CD4-positive, alpha-beta memory T cell (primary cell): ENCODE measurements around the gene FGD4. TPM values are rescaled to one million over a fixed set of nuclear protein-coding genes. Genes with fewer than 3 reads are reported as not detected.
A peak's percentile ranks its signal among the peaks of the same experiment; 100 is the strongest.

ENCODE experiments used
- CTCF ChIA-PET: fragments of 350-600 bp; sonication (Branson Sonifier 250); formaldehyde crosslinking; loops from one replicate; lab custom pipeline; 2021; ENCODE audit warnings: inconsistent platforms; ENCODE audit not compliant: partially characterized antibody; lab: Charles Lee
- POLR2A ChIA-PET: fragments of 350-600 bp; sonication (Branson Sonifier 250); formaldehyde crosslinking; loops from one replicate; lab custom pipeline; 2021; ENCODE audit not compliant: partially characterized antibody; lab: Charles Lee
- DNase-seq, 5 donors: peaks; one replicate each; pipeline versions ENCODE4 v3.0.0 to v3.0.0-alpha.2; 2020 to 2022; ENCODE audit warnings: mixed read lengths in 1 of 5
- H3K27ac ChIP-seq: one replicate; pipeline ENCODE4 v1.7.0; 2013; ENCODE audit warnings: low read depth, low read length
- H3K27me3 ChIP-seq: 2 replicates; pipeline ENCODE4 v1.7.0; 2013; ENCODE audit warnings: mild to moderate bottlenecking, low read length, moderate library complexity; ENCODE audit not compliant: insufficient read depth
- H3K36me3 ChIP-seq: 2 replicates; pipeline ENCODE4 v1.7.0; 2013; ENCODE audit warnings: mild to moderate bottlenecking, low read length, moderate library complexity; ENCODE audit not compliant: insufficient read depth
- H3K4me1 ChIP-seq: 2 replicates; pipeline ENCODE4 v1.7.0; 2013; ENCODE audit warnings: mild to moderate bottlenecking, low read length, moderate library complexity; ENCODE audit not compliant: insufficient read depth
- H3K4me3 ChIP-seq, 2 donors: one replicate each; pipeline ENCODE4 v1.7.0; 2013; ENCODE audit warnings: low read length in 2 of 2, mild to moderate bottlenecking in 1 of 2
- H3K9me3 ChIP-seq, 2 donors: one replicate each; pipeline ENCODE4 v1.7.0; 2013; ENCODE audit warnings: low read length in 2 of 2, control low read depth in 1 of 2; ENCODE audit not compliant: control insufficient read depth in 1 of 2
- H3K27ac Mint-ChIP-seq, 7 donors: one replicate each; pipeline ENCODE4 v1.8.0; 2020 to 2021; ENCODE audit warnings: mixed read lengths in 7 of 7, mild to moderate bottlenecking in 6 of 7, inconsistent platforms in 3 of 7, moderate library complexity in 3 of 7
- H3K27me3 Mint-ChIP-seq, 2 donors: one replicate each; pipeline ENCODE4 v1.8.0; 2020 to 2021; ENCODE audit warnings: mixed read lengths in 2 of 2
- H3K36me3 Mint-ChIP-seq, 2 donors: one replicate each; pipeline ENCODE4 v1.8.0; 2020 to 2021; ENCODE audit warnings: mixed read lengths in 2 of 2, inconsistent platforms in 1 of 2, mild to moderate bottlenecking in 1 of 2
- H3K4me1 Mint-ChIP-seq, 4 donors: one replicate each; pipeline ENCODE4 v1.8.0; 2020 to 2021; ENCODE audit warnings: mixed read lengths in 4 of 4, mild to moderate bottlenecking in 1 of 4
- H3K4me3 Mint-ChIP-seq, 8 donors: one replicate each; pipeline ENCODE4 v1.8.0; 2020 to 2021; ENCODE audit warnings: mixed read lengths in 8 of 8, mild to moderate bottlenecking in 7 of 8, moderate library complexity in 6 of 8, inconsistent platforms in 3 of 8
- H3K9me3 Mint-ChIP-seq, 8 donors: one replicate each; pipeline ENCODE4 v1.8.0; 2020 to 2021; ENCODE audit warnings: mixed read lengths in 8 of 8, mild to moderate bottlenecking in 5 of 8, inconsistent platforms in 3 of 8, moderate library complexity in 1 of 8
- intact Hi-C: fragments of 100-400 bp; cut with micrococcal nuclease; formaldehyde crosslinking; loops from one replicate; pipeline ENCODE4 v1.15.1; 2023
- polyA plus RNA-seq, 2 donors: library from polyadenylated mRNA; unstranded; fragments of 300-500 nt; fragmentation: Illumina TruSeq; gene quantifications; one replicate each; pipeline ENCODE4 v1.2.3, GENCODE V29; 2021
- total RNA-seq, 2 experiments: library from RNA; stranded (reverse); gene quantifications; one replicate each; pipeline ENCODE4 v1.2.3, GENCODE V29; 2021

The FGD4 gene
- total and polyA plus RNA-seq, 4 experiments from 2014 or later, result 0.23 to 0.47 (median 0.34) TPM; not detected in 1

GRCh38 chr12:32533971-32534590 lies 134.7 kb downstream of the FGD4 start:
- DNase-seq, result no peak
- intact Hi-C loops, result no loop called here
- no peak overlapping the region for H3K27ac Mint-ChIP-seq
- Histone ChIP-seq H3K27me3 (no peaks in the 10 kb centered on the region), H3K27ac (no peak overlapping the region), H3K4me1 (no peaks in the 10 kb centered on the region), H3K36me3 (no peaks in the 10 kb centered on the region), H3K9me3 (no peaks in the 10 kb centered on the region), H3K4me3 (no peak overlapping the region)
- H3K9me3 Mint-ChIP-seq, result peaks cover 0 to 2% (median 0%) of the 10 kb centered on the region in 8 donors
- peak overlapping the region in 3 of 8 donors; percentile 1 to 44 (median 34) for H3K4me3 Mint-ChIP-seq
- CTCF ChIA-PET, result no interaction called here
- peaks cover 0 to 18% of the 10 kb centered on the region in 2 donors for H3K27me3 Mint-ChIP-seq
- POLR2A ChIA-PET, result no interaction called here
- H3K36me3 Mint-ChIP-seq, result no peaks in the 10 kb centered on the region
- peaks cover 4 to 8% (median 6%) of the 10 kb centered on the region in 4 donors for H3K4me1 Mint-ChIP-seq

DNA sequence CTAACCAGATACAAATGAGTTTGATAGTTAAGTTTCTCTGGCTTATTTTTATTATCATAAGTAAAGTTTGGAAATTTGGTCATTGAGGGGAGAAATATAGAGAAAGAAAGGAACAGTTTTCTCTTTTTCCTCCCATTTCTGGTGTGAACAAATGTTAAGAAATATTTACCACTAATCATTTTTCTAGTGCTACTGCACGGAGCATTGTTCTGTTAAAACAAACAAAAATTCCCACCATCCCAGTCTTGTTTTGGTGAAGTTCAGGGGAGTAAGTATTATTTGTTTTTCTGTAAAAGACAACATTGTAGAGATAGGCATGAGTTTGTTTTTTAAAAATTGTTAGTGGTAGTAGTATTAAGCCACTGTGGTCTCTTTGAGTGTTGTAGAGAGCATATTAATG lies 135.3 kb downstream of the FGD4 start:
- H3K36me3 Mint-ChIP-seq, result no peaks in the 10 kb centered on the region
- no peak overlapping the region for H3K4me3 Mint-ChIP-seq
- CTCF ChIA-PET, result no interaction called here
- no peak overlapping the region for H3K27ac ChIP-seq
- POLR2A ChIA-PET, result no interaction called here
- H3K4me3 ChIP-seq, result no peak overlapping the region
- H3K4me1 Mint-ChIP-seq, result peaks cover 4 to 8% (median 6%) of the 10 kb centered on the region in 4 donors
- no peaks in the 10 kb centered on the region for H3K4me1 ChIP-seq
- no peaks in the 10 kb centered on the region for H3K27me3 ChIP-seq
- no peaks in the 10 kb centered on the region for H3K9me3 Mint-ChIP-seq
- intact Hi-C loops, result no loop called here
- peak overlapping the region in 1 of 7 donors; percentile 17 for H3K27ac Mint-ChIP-seq
- H3K9me3 ChIP-seq, result no peaks in the 10 kb centered on the region
- no peak for DNase-seq
- no peaks in the 10 kb centered on the region for H3K36me3 ChIP-seq
- H3K27me3 Mint-ChIP-seq, result peaks cover 0 to 18% of the 10 kb centered on the region in 2 donors

- Mint-ChIP-seq H3K27me3 (peaks cover 2 to 22% of the 10 kb centered on the region in 2 donors), H3K36me3 (no peaks in the 10 kb centered on the region), H3K9me3 (no peaks in the 10 kb centered on the region), H3K4me1 (peaks cover 4 to 8% (median 6%) of the 10 kb centered on the region in 4 donors), H3K27ac (no peak overlapping the region), H3K4me3 (no peak overlapping the region)
- Histone ChIP-seq H3K4me1 (no peaks in the 10 kb centered on the region), H3K27me3 (no peaks in the 10 kb centered on the region), H3K4me3 (no peak overlapping the region), H3K9me3 (no peaks in the 10 kb centered on the region), H3K36me3 (no peaks in the 10 kb centered on the region), H3K27ac (no peak overlapping the region)
- no peak for DNase-seq
- CTCF ChIA-PET, result no interaction called here
- POLR2A ChIA-PET, result no interaction called here
- intact Hi-C loops, result no loop called here
These were observed 136.1 kb downstream of the FGD4 start for GRCh38 chr12:32535288-32535999.

DNA sequence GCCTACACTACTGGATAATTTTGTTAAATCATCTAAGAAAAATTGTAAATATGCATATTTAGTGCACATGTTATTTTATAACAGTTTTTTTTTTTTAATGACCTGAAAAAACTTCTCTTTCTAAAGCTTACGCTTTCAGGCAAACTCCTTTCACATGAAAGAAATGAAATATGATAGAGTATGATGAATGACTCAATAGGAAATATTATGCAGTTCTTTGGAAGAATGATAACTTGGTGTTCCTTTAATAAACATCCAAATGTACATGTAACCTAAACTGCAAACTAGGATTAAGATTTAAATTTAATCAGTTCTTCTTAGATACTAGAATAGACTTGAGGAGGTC lies 136.6 kb downstream of the FGD4 start:
- Histone ChIP-seq H3K27me3 (no peaks in the 10 kb centered on the region), H3K9me3 (no peaks in the 10 kb centered on the region), H3K4me1 (no peaks in the 10 kb centered on the region), H3K36me3 (no peaks in the 10 kb centered on the region), H3K4me3 (no peak overlapping the region), H3K27ac (no peak overlapping the region)
- H3K27me3 Mint-ChIP-seq, result peaks cover 2 to 22% of the 10 kb centered on the region in 2 donors
- H3K27ac Mint-ChIP-seq, result no peak overlapping the region
- intact Hi-C loops, result no loop called here
- ChIA-PET POLR2A (no interaction called here), CTCF (no interaction called here)
- no peaks in the 10 kb centered on the region for H3K9me3 Mint-ChIP-seq
- H3K4me1 Mint-ChIP-seq, result peaks cover 4 to 8% (median 6%) of the 10 kb centered on the region in 4 donors
- H3K4me3 Mint-ChIP-seq, result no peak overlapping the region
- DNase-seq, result no peak
- H3K36me3 Mint-ChIP-seq, result no peaks in the 10 kb centered on the region

- Mint-ChIP-seq H3K36me3 (no peaks in the 10 kb centered on the region), H3K4me3 (no peak overlapping the region), H3K27me3 (peaks cover 2 to 12% of the 10 kb centered on the region in 2 donors), H3K4me1 (no peaks in the 10 kb centered on the region), H3K9me3 (no peaks in the 10 kb centered on the region), H3K27ac (no peak overlapping the region)
- H3K27ac ChIP-seq, result no peak overlapping the region
- ChIA-PET CTCF (no interaction called here), POLR2A (no interaction called here)
- no peaks in the 10 kb centered on the region for H3K9me3 ChIP-seq
- no peak for DNase-seq
- intact Hi-C loops, result no loop called here
- H3K4me1 ChIP-seq, result no peaks in the 10 kb centered on the region
- no peaks in the 10 kb centered on the region for H3K36me3 ChIP-seq
- H3K27me3 ChIP-seq, result no peaks in the 10 kb centered on the region
- no peak overlapping the region for H3K4me3 ChIP-seq
These were observed 142.5 kb downstream of the FGD4 start for GRCh38 chr12:32541754-32542374.

- no peak overlapping the region for H3K27ac Mint-ChIP-seq
- Histone ChIP-seq H3K27me3 (no peaks in the 10 kb centered on the region), H3K27ac (no peak overlapping the region), H3K9me3 (no peaks in the 10 kb centered on the region), H3K4me1 (no peaks in the 10 kb centered on the region), H3K4me3 (no peak overlapping the region), H3K36me3 (no peaks in the 10 kb centered on the region)
- H3K9me3 Mint-ChIP-seq, result no peaks in the 10 kb centered on the region
- H3K4me3 Mint-ChIP-seq, result no peak overlapping the region
- intact Hi-C loops, result no loop called here
- H3K36me3 Mint-ChIP-seq, result no peaks in the 10 kb centered on the region
- ChIA-PET POLR2A (no interaction called here), CTCF (no interaction called here)
- no peak for DNase-seq
- no peaks in the 10 kb centered on the region for H3K4me1 Mint-ChIP-seq
- peaks cover 2 to 8% of the 10 kb centered on the region in 2 donors for H3K27me3 Mint-ChIP-seq
These were observed 143.3 kb downstream of the FGD4 start for GRCh38 chr12:32542428-32543229.

DNA sequence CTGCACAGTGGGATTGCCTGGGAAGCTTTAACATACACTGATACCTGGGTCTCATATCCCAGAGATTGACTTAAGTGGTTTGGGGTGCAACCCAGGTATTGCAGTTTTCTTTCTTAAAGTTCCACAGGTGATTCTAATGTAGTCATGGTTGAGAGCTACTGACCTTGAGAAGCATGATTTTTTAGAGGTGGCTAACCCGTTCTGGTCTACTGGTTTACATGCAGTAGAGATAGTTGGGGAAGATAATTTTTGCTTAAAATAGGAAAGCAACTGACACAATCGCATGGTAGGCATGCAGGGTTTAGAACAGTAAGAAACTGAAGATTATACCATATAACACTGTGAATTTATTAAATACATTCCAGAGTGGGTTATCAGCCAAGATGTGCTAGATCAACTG lies 145.5 kb downstream of the FGD4 start:
- ChIA-PET POLR2A (no interaction called here), CTCF (no interaction called here)
- no peaks in the 10 kb centered on the region for H3K4me1 ChIP-seq
- no peaks in the 10 kb centered on the region for H3K9me3 ChIP-seq
- H3K36me3 ChIP-seq, result no peaks in the 10 kb centered on the region
- no peak overlapping the region for H3K4me3 ChIP-seq
- H3K4me3 Mint-ChIP-seq, result no peak overlapping the region
- H3K36me3 Mint-ChIP-seq, result no peaks in the 10 kb centered on the region
- H3K9me3 Mint-ChIP-seq, result no peaks in the 10 kb centered on the region
- no peak for DNase-seq
- H3K27ac ChIP-seq, result no peak overlapping the region
- no peaks in the 10 kb centered on the region for H3K27me3 ChIP-seq
- intact Hi-C loops, result no loop called here
- H3K4me1 Mint-ChIP-seq, result no peaks in the 10 kb centered on the region
- H3K27me3 Mint-ChIP-seq, result peaks cover 2 to 4% of the 10 kb centered on the region in 2 donors
- H3K27ac Mint-ChIP-seq, result no peak overlapping the region
